ENCODE results near the gene FOSL2.

The FOSL2 gene

DNA sequence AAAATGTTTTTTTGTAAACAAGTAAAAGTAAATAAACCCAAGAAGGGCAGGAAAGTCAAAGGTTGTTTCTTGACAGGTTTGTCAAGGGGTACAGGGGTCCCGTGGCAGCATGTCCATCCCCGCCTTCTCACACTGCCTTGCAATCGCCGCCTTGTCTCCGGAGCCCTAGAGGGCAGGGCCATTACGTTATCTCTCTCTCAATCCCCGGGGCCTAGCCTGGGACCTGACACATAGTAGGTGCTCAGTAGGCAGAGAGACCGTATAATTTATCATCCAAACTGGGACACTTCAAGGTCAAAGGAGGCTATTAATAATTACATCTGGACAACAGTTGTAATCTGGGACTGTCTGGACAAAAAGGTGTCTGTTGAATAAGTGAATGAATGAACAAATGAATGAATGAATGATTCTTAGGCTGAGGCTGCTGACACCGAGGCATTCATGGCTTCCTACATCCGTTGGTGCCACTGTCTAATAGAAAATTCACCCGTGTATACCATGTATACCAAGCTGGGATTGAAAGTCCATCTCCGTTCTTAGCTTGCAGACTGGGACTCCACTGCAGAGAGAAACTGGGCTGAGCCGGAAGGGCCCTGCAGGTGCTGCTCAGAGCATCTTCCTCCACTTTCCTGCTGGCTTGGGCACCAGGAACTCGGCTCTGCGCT, 58.4 kb downstream of the FOSL2 start:
- DNase-seq (ENCODE audit: low spot score) = no peak

DNA sequence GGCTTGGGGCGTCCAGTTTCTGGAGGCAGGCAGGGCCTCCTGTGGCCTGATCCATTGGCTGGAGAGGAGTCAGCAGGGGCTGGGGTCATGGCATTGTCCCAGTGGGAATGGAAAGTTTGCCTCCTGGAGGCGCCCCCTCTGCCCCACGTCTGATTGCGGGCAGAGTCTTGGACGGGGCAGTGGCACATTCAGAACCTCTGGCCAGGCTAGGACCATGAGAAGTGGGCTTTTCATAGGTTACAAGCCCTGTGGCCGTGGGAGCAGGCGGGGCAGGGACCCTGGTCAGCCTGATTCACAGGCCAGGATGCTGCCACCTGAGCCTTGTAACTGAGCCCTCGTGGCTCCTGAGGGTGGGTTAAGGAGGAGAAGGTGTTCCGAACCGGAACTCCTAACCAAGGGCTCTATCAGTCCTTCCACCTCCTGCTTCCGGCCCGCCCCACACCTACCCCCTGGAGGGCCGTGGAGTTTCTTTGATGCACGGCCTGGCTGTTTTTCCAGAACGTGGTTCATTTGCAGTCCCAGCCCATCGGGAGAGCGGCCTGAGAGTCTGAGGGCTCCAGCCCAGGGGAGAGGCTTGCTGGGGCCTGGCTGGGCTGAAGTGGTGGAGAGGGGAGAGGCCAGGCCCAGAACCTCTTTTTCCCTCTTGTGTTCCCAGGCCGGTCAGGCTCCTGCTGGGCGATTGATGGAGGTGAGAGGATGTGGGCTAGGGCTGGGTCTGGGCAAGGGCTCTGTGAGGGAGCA, 59.3 kb downstream of the FOSL2 start:
- no peak for DNase-seq (ENCODE audit: low spot score)

DNA sequence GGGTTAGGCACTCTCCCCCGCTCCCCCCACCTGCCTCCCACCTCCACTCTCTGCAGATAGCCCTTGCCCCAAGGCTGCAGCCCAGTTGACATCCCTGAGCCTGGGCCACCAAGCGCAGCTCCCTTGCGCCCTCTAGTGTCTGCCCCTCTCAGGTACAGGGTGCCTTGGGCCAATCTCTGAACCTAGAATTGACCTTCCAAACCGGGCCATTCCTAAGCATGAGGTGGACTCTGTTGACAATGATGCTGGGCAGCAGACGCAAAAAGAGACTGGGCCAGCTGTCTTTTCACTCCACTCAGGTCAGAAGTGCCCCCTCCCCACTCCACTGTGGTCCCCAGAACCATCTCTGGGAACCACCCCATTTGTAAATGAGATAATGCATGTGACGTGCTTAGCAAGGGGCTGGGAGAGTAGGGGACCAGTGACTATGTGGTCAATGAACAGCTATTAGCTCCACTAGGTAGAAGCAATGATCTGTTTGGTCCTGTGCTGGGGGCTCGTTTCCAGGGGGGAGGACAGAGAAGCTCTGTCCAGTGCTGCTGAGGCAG, 60.0 kb downstream of the FOSL2 start:
- DNase-seq (ENCODE audit: low spot score) = peak; percentile 70

DNA sequence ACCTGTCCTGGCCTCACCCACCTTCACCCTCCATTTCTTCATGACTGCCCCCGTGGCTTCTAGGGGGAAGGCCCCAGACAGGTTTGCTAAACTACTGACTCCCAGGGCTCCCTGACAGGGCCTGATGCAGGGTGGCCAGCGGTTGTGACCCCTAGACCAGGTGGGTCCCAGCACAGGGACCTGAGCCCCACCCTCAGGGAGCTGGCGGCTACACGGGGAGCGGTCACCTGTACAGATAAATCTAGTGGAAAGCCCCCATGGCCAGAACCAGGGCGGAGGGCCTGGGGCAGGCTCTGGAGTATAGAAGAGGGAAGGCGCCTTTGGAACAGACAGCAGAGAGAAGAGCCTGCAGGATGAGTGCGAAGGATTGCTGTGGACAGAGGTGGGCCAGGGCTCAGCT, 60.7 kb downstream of the FOSL2 start:
- DNase-seq (ENCODE audit: low spot score) = no peak

DNA sequence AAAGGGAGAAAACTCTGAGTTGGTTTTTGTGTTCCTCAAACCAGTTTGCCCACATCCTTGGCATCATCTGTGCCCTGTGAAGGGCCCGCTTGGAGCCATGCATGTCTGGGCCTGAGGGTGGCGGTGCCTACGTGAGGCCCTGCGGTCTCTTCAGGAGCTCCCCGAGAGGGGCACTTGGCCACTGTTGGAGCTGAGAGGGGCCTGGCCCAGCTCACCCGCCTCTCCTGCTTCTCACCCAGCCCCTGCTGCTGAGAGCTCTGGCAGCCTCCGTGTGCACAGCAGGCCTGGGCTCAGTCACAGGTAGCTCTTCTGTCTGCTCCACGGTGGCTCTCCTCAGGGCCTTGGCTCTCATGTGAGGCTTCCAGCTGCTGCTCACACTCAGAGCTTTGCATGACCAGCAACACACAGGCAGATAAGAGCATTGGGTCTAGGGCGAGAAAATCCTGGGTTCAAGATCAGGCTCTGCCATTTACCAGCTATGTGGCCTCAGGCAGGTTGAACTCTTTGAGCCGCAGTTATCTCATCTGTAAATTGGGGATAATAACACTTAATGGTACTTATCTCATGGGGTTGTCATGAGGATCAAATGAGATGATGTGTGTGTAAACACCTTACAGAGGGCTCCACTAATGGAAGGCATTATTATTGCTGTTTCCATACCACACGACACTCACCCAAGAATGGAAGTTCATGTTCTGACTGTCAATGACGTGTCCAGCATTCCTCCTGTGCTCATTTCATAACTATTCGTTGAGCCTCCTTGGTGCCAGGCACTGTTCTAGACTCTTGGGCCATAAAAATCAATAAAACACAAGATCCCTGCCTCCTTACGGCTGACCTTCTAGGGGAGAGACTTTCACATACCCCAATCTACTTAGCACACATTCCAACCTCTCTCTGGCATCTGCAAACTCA, 61.6 kb downstream of the FOSL2 start:
- no peak for DNase-seq (ENCODE audit: low spot score)

DNA sequence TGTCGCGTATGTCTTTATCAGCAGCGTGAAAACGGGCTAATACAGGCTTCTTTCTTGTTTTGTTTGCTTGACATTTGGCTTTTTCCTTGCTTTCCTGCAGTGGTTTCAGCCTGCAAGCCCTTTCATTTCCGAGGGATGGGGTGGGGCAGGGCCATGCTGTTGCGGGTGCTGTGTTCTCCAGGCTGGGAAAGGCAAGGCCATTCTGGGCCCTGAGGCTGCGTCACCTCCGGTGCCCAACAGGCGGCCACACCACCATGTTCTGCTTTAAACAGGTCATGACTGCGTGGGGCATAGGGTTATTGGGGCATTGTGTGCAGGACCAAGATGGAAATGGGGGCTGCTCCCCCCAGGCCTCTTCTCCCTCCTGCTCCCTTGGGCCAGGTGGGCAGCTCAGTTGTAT, 64.6 kb downstream of the FOSL2 start:
- no peak for DNase-seq (ENCODE audit: low spot score)

DNA sequence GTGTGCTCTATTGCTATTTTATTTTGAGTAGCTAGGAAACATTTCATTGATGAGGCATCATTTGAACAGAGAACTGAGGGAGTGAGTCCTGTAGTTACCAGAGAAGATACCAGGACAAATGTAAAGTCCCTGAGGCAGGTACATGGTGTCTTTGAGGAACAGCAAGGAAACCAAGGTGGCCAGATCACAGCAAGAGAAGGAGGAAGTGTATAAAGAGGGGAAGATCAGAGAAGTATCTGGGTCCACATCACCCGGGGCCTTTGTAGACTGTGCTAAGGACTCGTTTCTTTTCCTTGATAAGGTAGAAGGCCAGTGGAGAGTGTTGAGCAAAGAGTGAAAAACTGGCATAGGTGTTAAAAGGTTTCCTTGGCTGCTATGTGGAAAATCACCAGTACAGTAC, 68.4 kb downstream of the FOSL2 start:
- no peak for DNase-seq (ENCODE audit: low spot score)

DNA sequence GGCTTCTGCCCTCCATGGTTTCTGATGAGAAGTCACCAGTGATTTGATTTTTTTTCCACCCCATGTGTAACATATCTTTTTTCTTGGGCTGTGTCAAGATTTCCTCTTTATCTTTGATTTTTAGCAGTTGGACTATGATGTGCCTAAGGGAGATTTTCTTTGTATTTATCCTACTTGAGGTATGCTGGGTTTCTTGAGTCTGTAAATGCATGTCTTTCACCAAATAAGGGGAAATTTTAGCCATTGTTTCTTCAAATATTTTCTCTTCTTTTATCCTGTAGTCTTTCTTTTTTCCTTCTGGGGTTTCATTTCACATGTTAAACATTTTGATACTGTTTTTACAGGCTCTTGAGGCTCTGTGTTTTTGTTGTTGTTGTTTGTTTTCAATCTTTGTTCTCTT, 69.5 kb downstream of the FOSL2 start:
- DNase-seq (ENCODE audit: low spot score) = no peak

DNA sequence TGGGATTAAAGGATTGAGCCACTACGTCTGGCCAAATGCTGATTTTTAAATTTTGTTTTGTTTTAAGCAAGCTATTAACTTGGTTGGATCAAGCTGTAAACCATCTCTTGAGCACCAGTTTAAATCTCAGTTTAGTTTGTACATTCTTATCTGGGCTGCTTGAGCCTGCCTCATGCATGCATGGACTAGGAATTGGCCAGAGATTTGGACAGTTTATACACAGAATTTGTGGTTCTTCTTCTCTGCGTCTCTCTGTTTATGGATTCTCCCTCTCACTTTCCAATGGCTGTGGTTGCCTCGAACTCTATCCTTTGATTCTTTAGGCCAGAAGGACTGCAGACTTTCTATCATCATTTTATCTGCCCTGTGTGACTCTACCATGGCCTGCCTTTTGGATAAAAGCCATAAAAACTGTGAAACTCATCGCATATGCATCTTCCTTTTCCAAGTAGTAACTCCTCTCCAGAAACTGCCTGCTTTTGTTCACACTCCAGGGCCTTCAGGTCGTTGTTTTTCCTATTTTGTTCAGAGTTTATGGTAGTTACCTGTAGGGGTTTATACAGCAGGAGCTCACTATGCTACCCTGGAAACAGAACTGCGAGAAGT, 70.7 kb downstream of the FOSL2 start:
- DNase-seq (ENCODE audit: low spot score) = no peak

DNA sequence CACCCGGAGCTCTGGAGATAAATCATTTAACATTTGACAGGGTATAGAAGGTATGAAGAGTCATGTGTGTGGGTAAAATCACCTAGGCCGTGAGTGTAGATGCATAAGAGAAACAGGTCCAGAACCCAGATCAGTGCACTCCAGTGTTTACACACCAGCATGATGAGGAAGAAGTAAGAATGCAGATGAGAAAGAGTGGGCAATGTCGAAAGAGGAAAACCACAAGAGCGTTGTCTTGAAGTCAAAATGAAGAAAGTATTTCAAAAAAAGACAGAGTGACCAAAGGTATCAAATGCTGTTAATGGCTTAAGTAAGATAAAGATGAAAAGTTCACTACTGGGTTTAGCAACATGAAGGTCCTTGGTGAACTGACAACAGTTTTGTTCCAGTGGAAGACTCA, 71.2 kb downstream of the FOSL2 start:
- DNase-seq (ENCODE audit: low spot score) = no peak

DNA sequence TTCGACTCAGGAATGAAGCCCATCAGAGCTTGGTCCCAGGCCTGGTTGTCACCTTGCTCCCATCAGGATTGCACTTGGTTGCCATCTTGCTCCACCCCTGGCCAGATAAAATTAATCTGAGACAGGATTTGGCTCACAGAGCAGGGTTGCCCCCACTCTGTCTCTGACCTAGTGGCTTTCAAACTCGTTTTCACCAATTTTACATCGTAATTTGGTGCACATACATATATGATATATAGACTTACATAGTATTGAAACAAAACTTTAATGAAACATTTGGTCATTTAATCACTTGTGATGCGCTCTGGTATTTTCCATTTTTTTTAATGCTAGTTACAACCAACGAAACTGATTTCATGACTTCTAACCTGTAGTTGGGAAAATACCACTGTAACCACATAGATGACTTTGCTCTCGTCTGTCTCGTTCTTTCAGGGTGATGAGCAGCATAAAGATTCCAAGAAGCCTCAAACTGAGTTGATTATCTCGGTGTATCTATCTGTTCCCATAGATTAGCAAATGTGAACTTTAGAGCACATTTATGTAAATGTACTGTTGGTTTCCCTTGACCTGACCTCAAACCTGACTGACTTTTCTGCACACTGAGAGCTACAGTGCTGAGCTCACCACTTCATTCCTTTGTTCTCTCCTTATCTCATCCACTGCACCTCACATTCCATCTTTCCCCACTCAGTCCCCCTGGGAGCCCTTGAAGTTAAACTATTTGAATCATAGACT, 72.7 kb downstream of the FOSL2 start:
- DNase-seq (ENCODE audit: low spot score) = no peak
